HG03342 (cell line): ENCODE measurements around the gene NAGLU.

Experiments used
- ATAC-seq: cut with Tn5 transposase; IDR thresholded peaks from one replicate; pipeline ENCODE4 v1.9.1; 2021; ENCODE audit warnings: mild to moderate bottlenecking, moderate library complexity; ENCODE audit not compliant: unreplicated experiment

NAGLU gene

DNA sequence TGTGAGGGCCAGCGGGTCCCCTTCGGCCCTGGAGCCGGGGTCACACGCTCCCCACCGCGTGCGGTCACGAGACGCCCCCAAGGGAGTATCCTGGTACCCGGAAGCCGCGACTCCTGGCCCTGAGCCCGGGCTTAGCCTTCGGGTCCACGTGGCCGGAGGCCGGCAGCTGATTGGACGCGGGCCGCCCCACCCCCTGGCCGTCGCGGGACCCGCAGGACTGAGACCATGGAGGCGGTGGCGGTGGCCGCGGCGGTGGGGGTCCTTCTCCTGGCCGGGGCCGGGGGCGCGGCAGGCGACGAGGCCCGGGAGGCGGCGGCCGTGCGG, at the start of gene NAGLU:
Gene NAGLU, plus strand, starts transcription at position 194 of the 324 bp plus-strand sequence. Its CDS starts 32 bp downstream, at position 226.
- peak; percentile 80 for ATAC-seq

DNA sequence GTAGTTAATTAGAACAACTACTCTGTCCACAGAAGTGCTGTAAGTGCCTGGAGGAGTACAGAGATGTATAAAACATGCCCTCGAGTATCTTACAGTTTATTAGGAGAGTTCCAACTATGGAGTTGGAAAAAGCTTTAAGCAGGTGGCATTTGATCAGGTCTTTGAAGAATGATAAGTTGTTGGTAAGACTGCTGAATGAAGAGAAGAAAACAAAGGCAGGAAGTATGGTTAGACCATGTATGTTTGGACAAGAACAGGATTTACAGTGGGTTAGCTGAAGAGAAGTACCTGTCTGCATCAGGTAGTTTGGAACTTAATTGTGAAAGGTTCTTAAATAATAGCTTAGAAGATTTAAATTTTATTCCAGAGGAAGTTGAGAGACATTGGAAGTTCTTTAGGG, 48.0 kb upstream of the NAGLU start:
- ATAC-seq, result no peak

DNA sequence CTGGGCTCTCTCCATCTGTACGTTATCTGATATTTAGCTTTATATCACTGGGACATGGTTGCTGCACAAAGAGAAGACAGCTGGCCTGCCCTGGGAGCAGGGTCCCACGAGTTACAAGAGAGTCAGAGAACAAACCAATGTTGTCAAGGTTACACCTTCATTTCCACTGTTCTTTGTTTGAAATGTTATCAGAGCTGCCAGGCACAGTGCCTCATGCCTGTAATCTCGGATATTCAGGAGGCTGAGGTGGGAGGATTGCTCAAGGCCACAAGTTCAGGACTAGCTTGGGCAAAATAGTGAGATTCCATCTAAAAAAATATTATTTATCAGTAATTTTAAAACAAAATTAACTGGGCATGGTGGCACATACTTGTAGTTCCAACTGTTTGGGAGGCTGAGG, 42.7 kb upstream of the NAGLU start:
- ATAC-seq, result no peak

DNA sequence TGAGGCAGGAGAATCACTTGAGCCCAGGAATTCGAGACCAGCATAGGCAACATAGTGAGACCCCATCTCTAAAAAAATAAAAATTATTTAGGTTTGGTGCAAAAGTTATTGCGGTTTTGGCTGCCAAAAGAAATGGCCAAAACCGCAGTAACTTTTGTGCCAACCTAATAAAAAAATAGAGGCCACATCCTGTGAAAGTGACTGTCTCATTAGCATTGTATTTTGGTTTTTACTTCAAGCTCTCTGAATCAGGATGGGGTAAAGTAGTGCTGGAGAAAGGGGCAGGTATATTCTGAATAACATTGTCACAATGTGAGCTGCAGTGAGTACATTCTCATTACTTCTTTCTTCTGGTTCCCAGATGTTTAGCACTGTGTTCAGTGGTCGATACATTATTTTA, 41.4 kb upstream of the NAGLU start:
- no peak for ATAC-seq

DNA sequence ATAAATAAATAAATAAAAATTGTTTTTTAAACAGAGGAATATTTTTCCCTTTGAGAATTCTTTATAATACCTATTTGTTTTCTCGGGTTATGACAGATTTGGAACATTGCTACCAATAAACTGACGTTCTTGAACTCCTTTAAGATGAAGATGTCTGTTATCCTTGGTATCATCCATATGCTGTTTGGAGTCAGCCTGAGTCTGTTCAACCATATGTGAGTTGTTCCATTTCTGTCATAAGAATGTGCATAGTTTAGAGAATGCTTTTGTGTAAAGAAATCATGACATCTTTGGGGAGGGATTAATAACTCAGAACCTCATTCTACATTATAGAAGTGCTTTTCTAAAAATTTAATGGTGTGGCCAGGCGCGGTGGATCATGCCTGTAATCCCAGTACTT, 37.2 kb upstream of the NAGLU start:
- no peak for ATAC-seq

DNA sequence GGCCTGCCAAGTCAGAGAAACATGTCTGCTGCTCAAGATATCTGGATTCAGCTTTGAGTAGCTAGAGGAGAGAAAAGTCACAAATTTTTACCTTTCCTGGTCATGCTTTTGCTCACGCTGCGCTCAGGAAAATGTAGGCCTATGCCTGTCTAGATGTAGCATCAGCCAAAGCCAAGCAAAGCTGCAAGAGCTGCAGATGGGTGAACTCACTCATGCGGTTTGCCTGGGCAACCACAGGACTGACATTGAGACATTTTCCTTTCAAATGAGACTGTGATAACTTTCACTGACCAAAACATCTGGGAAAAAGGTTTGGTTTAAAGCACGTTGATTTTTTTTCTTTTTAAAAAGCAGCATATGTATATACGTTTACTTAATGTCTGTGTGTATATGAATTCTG, 34.0 kb upstream of the NAGLU start:
- ATAC-seq, result no peak

DNA sequence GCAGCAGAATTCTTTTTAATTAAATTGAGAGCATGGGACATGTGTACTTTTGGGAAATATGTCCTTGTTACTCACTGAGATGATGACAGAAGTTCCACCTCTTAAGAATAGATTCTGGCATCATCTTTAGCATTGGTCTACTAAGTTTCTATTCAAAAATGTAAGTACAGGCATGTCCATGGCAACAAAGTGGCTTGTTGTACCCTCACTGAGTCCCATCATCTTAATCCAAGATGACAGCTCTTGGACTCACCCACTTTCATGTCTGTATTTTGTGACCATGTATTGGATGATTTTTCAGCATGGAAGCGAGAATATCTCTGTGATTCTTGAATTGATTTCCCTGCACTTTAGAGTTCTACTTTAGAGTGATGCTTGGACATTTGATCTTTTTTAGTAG, 33.1 kb upstream of the NAGLU start:
- ATAC-seq, result no peak

DNA sequence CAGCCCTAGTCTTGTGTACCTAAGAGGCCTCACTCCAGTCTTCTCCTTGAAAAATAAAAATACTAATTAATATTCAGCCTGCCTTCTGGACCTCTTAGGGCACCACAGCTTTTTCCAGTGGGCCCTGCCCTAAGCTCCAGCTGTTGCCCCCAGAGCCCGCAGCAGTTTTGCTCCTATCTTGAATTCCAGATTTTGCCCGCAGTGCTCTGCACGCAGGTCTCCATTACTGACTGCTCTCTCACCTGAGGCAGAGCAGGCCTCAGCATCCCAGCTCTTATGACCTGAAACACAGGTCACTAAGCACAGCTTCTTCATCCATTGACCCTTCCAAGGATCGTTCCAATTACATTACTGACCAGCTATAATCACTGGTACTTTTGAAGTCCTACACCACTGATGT, 28.4 kb upstream of the NAGLU start:
- no peak for ATAC-seq

DNA sequence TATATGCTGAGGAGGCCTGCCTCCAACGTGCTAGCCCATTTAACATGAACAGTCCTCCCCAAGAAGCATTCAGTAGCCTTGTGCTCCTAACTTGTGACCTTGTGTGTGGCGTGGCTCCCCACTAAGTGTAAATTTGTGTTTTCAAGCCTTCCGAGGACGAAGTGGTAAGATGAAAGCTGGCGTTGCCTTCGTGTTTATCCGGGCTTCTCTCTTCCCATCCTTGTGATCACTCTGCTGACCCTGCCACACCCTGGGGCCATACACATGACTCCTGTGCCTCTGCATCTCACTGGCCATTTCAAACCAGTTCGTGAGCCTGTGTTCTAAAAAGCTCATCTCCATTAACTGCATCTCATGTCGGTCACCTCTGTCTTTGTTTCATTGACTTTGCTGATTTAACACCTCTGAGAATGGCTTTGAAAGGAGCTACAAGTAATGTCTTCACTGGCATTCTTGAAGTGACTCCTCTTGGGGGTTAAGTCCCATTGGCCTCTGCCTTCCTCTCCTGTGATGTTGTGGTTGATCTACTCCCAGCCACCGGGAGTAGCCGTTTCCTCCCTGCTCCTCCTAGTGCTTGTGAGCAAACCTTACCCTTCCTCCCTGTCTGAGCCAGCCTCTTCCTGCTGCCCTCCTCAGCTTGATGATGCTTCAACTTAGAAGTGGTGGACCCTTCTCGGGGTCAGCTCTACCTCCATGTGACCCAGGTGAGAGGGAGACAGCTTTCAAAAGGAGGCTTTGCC, 27.4 kb upstream of the NAGLU start:
- ATAC-seq, result no peak

DNA sequence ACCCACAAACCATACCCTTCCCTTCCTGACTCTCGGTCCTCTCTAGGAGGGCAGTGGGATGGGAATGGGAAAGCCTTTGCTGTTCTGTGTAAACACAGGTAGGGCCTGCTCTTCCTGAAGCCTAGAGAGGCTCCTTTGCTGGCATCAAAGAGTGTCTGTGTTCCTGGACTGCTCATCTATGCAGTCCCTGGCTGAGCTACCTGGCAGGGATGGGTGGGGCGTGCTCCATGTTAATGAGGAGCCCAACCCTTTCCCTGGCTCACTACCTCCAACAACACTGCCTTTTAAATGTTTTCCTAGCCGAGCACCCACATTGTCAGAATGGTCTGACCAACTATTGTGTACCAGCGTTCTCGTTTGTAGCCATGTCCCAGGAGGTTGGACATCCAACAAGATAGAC, 26.6 kb upstream of the NAGLU start:
- ATAC-seq, result no peak

DNA sequence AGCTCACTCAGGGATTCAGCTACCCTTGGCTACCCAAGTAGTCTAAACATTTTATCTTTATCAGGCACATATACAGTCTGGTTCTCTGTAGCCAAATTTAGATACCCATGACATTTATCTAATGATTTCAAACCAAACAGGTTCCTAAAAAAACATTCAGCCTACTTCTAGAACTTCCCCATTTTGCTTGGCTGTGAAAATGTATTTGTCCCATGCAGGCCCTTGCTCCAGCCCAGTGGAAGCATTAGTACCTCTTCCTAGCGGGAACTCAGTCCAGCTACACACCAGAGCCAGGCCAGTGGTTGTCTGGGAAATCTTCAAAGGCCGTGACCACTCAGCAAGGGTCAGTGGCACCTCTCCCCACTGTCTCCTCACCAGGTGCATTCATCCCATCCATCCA, 26.2 kb upstream of the NAGLU start:
- no peak for ATAC-seq

DNA sequence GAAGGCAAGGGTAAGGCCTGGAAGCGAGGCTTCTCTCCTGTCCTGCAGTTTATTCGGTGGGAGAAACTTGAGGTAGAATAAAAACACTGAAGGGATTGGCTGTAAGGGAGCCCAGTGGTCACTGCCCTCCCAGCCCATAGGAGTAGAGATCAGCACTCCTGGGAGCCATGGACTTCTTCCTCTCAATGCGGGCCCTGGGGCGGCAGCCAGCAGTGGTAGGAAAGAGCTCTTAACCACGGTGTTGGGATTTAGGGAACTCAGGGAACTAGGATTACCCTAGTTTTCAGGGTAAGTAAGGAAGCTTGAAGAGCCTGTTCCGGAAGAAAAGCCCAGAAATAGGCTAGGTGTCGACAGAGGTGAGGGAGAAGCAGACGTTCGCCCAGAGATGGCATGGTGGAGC, 23.8 kb upstream of the NAGLU start:
- ATAC-seq, result no peak

DNA sequence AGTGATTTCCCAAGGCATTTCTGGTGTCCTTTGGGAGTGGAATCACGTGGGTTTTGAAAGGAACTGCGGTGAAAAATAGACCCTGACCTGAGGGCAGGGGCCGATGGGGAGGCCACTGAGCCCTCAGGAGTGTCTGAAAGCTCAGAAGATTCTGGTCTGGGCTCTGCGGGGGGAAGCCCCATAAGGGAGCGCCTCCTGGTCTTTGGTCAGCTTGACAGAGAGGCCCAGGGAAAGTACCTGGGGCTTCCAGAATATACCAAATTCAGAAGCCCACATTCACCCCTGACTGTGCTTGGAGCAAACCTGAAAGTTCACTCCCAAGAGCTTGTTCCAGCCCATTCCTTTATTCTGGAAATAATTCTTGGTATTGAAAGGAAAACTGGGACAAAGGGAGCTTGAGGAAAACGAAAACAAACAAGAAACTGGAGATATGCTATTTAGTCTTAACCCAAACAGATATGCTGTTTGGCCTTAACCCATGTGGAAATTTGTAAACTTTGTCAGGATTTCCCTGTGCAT, 23.2 kb upstream of the NAGLU start:
- ATAC-seq, result no peak

DNA sequence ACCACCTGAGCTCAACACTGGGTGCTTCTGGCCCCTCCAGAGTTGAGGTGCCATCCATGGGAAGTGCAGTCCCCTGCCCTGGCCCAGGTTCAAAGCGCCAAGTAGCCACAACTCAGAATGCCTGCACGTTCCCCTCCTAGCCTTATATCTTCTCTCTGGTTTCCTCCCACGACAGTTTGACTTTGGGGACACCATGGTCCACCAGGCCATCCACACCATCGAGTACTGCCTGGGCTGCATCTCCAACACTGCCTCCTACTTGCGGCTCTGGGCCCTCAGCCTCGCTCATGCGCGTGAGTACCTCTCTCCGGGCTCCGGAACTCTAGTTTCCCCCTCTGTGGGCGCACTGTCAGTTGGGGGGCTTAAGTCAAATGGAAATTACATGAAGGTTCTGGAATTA, 22.4 kb upstream of the NAGLU start:
- no peak for ATAC-seq

DNA sequence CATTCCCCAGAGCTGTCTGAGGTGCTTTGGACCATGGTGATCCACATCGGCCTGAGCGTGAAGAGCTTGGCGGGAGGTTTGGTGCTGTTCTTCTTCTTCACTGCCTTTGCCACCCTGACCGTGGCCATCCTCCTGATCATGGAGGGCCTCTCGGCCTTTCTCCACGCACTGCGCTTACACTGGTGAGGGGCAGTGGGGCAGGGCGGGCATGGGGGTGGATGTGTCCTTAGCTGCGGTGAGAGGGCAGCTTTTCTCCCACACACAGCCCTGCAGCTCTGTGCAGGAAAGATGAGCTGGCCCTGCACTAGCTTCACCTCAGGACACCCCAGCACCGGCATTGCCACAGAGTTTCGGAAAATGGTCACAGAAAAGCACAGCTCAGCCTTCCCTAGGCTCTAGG, 21.8 kb upstream of the NAGLU start:
- ATAC-seq, result no peak

DNA sequence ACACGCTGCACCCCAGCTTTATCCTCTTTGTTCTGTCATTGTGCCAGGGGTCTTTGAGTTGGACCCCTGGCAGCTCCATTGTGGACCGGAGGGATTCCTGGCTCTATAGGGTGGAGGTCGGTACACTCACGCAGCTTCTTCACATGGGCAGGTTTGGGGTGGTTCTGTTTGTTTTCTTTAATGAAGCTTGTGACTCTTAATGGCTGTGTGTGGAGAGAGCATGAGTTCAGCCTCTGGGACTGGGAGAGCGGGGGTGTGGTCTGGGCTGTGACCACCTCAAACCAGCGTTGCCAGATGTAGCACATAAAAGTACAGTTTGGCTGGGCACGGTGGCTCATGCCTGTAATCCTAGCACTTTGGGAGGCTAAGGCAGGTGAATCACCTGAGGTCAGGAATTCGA, 21.2 kb upstream of the NAGLU start:
- no peak for ATAC-seq

DNA sequence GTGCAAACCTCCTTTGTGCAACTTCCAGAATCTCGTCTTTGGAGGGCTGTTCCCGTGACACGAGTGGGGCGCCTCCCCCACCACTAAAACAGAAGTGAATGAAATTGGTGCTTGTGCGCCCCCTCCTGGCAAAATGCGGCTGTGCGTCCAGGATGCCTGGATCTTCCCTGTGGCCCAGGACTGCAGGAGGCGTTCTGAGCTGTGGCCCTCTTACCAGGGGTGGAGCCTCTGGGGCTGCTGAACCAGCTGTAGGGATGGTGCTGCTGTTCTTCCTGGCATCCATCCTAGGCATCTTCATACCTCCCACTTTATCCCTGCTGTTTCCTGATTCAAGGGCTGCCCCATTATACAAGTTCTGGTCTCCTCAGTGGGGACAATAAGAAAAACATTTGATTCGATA, 18.5 kb upstream of the NAGLU start:
- no peak for ATAC-seq

DNA sequence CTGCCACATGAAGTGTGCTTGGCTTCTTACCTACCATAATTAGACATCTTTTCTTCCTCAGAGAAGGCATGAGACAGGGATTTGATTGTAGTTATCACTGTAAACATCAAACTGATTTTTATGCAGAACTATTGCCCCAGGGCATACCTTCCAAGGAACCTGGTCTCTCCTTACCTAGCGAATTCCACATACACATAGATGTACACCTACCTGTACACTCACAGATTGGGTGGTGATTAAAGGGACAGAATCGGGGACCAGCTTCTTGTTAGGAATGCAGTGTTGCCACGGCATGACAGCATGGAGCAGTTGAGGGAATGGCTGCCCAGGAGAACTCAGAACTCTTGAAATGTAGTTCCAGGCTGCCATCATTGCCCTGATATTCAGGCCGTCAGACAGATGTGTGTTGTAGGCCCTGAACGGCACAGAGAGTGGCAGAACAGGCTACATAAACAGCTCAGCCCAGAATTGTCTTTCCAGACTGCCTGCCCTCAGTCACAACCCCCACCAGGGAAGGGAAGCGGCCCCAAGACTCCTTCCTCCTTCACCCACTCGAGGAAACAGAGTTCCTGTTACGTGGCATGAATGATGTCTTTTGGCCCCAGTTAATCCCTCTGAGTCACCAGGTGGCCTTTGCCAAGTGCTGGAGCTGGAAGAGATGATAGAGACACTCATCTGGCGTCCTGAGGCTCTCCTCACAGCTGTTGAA, 17.8 kb upstream of the NAGLU start:
- ATAC-seq, result no peak

DNA sequence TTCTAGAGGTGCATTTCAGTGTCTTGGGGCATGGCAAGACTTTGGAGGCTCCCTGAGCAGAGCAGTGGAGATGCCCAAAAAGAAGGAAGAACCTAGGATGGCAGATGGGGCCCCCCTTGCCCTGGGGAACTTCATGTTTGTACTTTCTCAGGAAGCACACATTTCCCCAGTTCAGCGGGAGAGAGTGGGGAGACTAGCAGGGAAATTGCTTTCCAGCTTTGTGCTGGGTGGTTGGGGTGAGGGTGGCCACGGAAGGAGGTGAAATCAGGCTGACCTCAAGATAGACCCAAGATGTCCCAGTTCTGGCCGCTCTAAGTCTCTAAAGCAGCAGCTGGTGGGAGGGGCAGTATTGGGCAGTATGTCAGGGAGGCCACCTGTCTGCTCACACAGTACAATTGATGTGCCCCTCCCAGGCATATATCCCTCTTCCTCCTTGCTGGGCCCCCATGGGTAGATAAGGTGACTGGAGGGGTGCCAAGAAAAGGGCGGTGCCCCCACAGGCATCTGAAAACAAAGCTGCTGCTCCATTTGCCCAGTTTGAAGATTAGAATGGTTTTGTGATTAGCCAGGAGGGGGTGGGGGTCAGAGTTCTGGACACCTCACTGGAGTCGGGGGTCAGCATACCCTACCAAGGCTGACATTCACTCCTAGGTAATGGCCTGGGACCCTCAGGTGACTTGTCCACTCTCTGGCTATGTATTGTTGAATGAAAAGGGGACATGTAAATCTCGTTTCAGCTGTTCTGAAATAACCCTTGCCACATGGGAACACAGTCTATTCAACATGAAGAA, 17.1 kb upstream of the NAGLU start:
- ATAC-seq, result no peak

DNA sequence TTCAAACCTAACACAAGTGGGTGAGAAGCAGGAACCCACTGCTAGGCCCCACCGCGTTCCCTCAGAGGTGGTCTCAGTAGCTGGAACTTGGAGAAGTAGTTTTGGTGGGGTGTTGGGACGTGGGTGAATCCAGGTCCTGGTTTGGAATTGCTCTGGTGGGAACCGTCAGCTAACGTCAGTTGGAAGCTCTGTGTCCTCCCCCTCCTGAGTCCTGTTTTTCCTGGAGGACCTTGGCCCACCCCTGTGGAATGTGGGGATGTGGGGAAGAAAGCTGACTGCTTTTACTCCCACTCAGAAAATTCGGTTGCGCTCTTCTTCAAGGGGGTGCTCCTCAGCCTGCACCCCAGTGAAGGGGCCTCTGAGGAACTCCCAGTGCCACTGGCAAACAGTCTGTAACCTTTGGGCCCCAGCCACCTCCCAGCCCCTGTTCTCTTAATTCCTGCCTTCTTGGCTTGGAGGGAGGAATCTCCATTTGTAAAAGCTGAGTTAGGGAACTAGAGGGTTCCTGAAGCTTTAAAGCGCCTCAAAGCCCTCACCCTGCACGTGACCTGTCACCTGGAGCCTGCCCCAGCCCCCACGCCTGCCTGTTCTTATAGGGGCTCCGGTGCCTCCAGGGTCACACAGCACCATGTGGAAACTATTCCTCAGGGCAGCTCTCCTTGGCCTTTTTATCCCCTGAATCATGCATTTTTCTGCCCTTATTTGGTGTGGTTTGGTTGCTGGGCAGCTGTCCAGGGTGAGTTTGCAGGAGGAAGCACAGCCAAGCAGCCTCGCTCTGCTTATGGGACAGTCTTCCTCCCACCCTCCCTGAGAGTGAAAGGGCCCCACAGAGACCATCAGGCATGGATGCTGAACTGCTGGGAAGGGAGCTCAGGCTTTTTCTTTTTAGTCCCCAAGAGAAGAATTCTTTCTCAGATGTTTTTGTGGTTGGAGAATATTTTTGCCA, 16.2 kb upstream of the NAGLU start:
- ATAC-seq, result no peak

DNA sequence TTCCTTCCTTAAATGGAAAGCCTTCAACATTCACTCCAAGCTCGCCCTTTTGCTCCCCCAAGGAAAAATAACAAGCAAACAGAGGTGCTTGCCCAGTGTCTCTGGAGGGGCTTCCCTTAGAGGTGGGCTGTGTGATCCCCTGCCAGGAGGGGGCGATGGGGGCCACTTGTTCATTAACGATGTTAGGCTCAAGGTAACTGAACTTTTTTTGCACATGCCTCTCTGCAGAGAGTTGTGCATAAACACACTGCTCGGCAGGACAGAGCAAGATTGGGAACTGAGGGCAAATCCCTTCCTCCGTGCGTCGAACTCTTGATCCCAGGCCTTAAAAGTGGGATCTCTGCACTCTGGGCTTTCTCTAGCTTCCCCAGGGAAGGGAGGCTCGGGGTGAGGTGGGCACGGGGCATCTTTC, 15.5 kb upstream of the NAGLU start:
- ATAC-seq, result no peak
